ENCODE results near the gene TOLLIP.
A peak's percentile ranks its signal among the peaks of the same experiment; 100 is the strongest.
"Not testable (repeated sequence)": the region's sequence is repeated elsewhere in the genome, so short reads cannot be mapped to it uniquely, and the experiment has no call there.

The TOLLIP gene

DNA sequence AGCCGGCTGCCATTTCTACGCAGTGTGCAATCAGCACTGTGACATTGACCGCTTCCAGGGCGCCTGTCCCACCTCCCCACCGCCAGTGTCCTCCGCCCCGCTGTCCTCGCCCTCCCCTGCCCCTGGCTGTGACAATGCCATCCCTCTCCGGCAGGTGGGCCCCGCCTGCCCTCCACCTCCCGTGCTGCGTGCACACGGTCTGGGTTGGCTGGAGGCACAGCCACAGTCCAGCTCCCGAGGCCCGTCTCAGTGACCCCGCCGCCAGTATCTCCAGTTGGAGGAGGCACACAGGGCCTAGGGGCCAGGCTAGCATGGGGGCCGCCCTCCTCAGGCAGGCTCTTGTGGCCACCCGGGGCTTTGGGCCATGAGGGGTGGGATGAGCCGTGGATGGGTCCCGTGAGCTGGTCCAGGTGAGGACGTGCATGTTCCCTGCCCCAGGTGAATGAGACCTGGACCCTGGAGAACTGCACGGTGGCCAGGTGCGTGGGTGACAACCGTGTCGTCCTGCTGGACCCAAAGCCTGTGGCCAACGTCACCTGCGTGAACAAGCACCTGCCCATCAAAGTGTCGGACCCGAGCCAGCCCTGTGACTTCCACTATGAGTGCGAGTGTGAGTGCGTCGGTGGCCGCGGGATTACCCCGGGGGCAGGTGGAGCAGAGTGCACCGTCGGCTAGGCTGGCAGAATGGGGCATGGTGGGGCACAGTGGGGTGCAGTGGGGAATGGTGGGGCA, 56.9 kb downstream of the TOLLIP start:
- peaks cover 8% of the 10 kb centered on the region for H3K36me3 Mint-ChIP-seq
- peaks cover 7% of the 10 kb centered on the region for H3K4me1 Mint-ChIP-seq
- peak overlapping the region; percentile 37 for H3K27ac Mint-ChIP-seq
- H3K9me3 Mint-ChIP-seq: no peaks in the 10 kb centered on the region
- DNase-seq (ENCODE audit: low spot score in 2 of 2) (no peak), ATAC-seq (no peak)
- no peak overlapping the region for H3K4me3 Mint-ChIP-seq

- Mint-ChIP-seq H3K27ac (peak overlapping the region; percentile 40), H3K4me3 (no peak overlapping the region), H3K4me1 (peaks cover 7% of the 10 kb centered on the region), H3K36me3 (peaks cover 8% of the 10 kb centered on the region), H3K9me3 (no peaks in the 10 kb centered on the region)
- DNase-seq (ENCODE audit: low spot score in 2 of 2) (no peak), ATAC-seq (no peak)
Measured at GRCh38 chr11:1251236-1251770, 58.1 kb downstream of the TOLLIP start.

- not testable (repeated sequence) for H3K4me1 Mint-ChIP-seq; H3K4me3 Mint-ChIP-seq; DNase-seq (ENCODE audit: low spot score in 2 of 2); ATAC-seq; H3K9me3 Mint-ChIP-seq; H3K36me3 Mint-ChIP-seq
- peak overlapping the region; percentile 40 for H3K27ac Mint-ChIP-seq
Measured at GRCh38 chr11:1250411-1250810, 59.0 kb downstream of the TOLLIP start.

GRCh38 chr11:1248951-1249350, 60.5 kb downstream of the TOLLIP start:
- not testable (repeated sequence) for H3K4me3 Mint-ChIP-seq; H3K27ac Mint-ChIP-seq; H3K4me1 Mint-ChIP-seq; H3K36me3 Mint-ChIP-seq; DNase-seq (ENCODE audit: low spot score in 2 of 2); ATAC-seq; H3K9me3 Mint-ChIP-seq

DNA sequence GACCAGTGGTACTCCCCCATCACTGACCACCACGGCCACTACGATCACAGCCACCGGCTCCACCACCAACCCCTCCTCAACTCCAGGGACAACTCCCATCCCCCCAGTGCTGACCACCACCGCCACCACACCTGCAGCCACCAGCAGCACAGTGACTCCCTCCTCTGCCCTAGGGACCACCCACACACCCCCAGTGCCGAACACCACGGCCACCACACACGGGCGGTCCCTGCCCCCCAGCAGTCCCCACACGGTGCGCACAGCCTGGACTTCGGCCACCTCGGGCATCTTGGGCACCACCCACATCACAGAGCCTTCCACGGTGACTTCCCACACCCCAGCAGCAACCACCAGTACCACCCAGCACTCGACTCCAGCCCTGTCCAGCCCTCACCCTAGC, 62.4 kb downstream of the TOLLIP start:
- ATAC-seq; DNase-seq (ENCODE audit: low spot score in 2 of 2); H3K27ac Mint-ChIP-seq; H3K4me1 Mint-ChIP-seq; H3K4me3 Mint-ChIP-seq; H3K36me3 Mint-ChIP-seq; H3K9me3 Mint-ChIP-seq: not testable (repeated sequence)

- DNase-seq (ENCODE audit: low spot score in 2 of 2); H3K4me3 Mint-ChIP-seq; ATAC-seq; H3K36me3 Mint-ChIP-seq; H3K27ac Mint-ChIP-seq; H3K9me3 Mint-ChIP-seq; H3K4me1 Mint-ChIP-seq: not testable (repeated sequence)
Measured at GRCh38 chr11:1246301-1246700, 63.1 kb downstream of the TOLLIP start.

GRCh38 chr11:1245717-1246116, 63.7 kb downstream of the TOLLIP start:
- H3K36me3 Mint-ChIP-seq; H3K9me3 Mint-ChIP-seq; ATAC-seq; H3K4me3 Mint-ChIP-seq; H3K27ac Mint-ChIP-seq; DNase-seq (ENCODE audit: low spot score in 2 of 2); H3K4me1 Mint-ChIP-seq: not testable (repeated sequence)

DNA sequence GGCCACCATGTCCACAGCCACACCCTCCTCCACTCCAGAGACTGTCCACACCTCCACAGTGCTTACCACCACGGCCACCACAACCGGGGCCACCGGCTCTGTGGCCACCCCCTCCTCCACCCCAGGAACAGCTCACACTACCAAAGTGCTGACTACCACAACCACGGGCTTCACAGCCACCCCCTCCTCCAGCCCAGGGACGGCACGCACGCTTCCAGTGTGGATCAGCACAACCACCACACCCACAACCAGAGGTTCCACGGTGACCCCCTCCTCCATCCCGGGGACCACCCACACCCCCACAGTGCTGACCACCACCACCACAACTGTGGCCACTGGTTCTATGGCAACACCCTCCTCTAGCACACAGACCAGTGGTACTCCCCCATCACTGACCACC, 64.9 kb downstream of the TOLLIP start:
- not testable (repeated sequence) for DNase-seq (ENCODE audit: low spot score in 2 of 2); ATAC-seq; H3K27ac Mint-ChIP-seq; H3K4me3 Mint-ChIP-seq; H3K9me3 Mint-ChIP-seq; H3K36me3 Mint-ChIP-seq; H3K4me1 Mint-ChIP-seq

- not testable (repeated sequence) for H3K4me1 Mint-ChIP-seq; H3K27ac Mint-ChIP-seq; H3K9me3 Mint-ChIP-seq; H3K4me3 Mint-ChIP-seq; DNase-seq (ENCODE audit: low spot score in 2 of 2); H3K36me3 Mint-ChIP-seq; ATAC-seq
Measured at GRCh38 chr11:1243521-1243920, 65.9 kb downstream of the TOLLIP start.

DNA sequence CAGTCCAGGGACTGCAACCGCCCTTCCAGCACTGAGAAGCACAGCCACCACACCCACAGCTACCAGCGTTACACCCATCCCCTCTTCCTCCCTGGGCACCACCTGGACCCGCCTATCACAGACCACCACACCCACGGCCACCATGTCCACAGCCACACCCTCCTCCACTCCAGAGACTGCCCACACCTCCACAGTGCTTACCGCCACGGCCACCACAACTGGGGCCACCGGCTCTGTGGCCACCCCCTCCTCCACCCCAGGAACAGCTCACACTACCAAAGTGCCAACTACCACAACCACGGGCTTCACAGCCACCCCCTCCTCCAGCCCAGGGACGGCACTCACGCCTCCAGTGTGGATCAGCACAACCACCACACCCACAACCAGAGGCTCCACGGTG, 66.7 kb downstream of the TOLLIP start:
- not testable (repeated sequence) for H3K27ac Mint-ChIP-seq, H3K4me1 Mint-ChIP-seq, ATAC-seq

GRCh38 chr11:1242289-1242688, 67.1 kb downstream of the TOLLIP start:
- H3K36me3 Mint-ChIP-seq: no peaks in the 10 kb centered on the region
- DNase-seq (ENCODE audit: low spot score in 2 of 2): no peak
- H3K9me3 Mint-ChIP-seq: no peaks in the 10 kb centered on the region
- no peaks in the 10 kb centered on the region for H3K4me1 Mint-ChIP-seq
- no peak overlapping the region for H3K4me3 Mint-ChIP-seq
- no peak overlapping the region for H3K27ac Mint-ChIP-seq
- no peak for ATAC-seq

More for the DNA sequence above, 66.7 kb downstream of the TOLLIP start:
- not testable (repeated sequence) for H3K9me3 Mint-ChIP-seq; H3K4me3 Mint-ChIP-seq; H3K36me3 Mint-ChIP-seq; DNase-seq (ENCODE audit: low spot score in 2 of 2)

- no peaks in the 10 kb centered on the region for H3K9me3 Mint-ChIP-seq
- H3K27ac Mint-ChIP-seq: no peak overlapping the region
- H3K36me3 Mint-ChIP-seq: no peaks in the 10 kb centered on the region
- no peak overlapping the region for H3K4me3 Mint-ChIP-seq
- H3K4me1 Mint-ChIP-seq: no peaks in the 10 kb centered on the region
- ATAC-seq (no peak), DNase-seq (ENCODE audit: low spot score in 2 of 2) (no peak)
Measured at GRCh38 chr11:1241706-1242105, 67.7 kb downstream of the TOLLIP start.

- Mint-ChIP-seq H3K27ac (no peak overlapping the region), H3K4me1 (no peaks in the 10 kb centered on the region), H3K36me3 (no peaks in the 10 kb centered on the region), H3K9me3 (no peaks in the 10 kb centered on the region), H3K4me3 (no peak overlapping the region)
- no peak for DNase-seq (ENCODE audit: low spot score in 2 of 2)
- no peak for ATAC-seq
Measured at GRCh38 chr11:1240771-1241170, 68.7 kb downstream of the TOLLIP start.

- no peak overlapping the region for H3K27ac Mint-ChIP-seq
- H3K36me3 Mint-ChIP-seq: no peaks in the 10 kb centered on the region
- H3K4me3 Mint-ChIP-seq: no peak overlapping the region
- no peaks in the 10 kb centered on the region for H3K9me3 Mint-ChIP-seq
- no peaks in the 10 kb centered on the region for H3K4me1 Mint-ChIP-seq
- ATAC-seq: no peak
- no peak for DNase-seq (ENCODE audit: low spot score in 2 of 2)
Measured at GRCh38 chr11:1239596-1240205, 69.7 kb downstream of the TOLLIP start.

DNA sequence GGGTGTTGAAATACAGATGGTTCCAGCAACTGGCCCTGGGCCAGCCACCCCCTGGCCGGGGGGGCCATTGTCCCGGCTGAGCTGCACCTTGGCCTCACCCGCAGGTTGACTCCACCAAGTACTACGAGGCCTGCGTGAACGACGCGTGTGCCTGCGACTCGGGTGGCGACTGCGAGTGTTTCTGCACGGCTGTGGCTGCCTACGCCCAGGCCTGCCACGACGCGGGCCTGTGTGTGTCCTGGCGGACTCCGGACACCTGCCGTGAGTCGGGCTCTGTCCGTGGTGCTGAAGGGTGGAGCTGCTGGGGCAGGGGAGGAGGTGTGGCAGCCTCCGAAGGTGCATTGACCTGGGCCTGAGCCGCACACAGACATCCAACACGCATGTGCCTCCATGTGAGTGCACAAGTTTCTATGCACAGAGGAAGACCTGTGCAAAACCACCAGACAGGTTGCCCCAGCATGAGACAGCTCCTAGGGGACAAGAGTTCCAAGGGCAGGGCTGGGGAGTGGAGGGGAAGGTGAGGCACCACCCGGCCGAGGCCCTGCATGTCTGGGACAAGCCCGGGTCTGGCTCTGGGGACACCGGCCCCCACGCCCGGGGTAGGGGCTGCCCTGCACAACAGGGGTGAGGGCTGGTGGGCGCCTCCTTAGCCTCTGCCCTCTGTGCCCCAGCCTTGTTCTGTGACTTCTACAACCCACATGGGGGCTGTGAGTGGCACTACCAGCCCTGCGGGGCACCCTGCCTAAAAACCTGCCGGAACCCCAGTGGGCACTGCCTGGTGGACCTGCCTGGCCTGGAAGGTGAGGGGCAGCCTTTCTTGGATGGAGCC, 70.5 kb downstream of the TOLLIP start:
- no peaks in the 10 kb centered on the region for H3K4me1 Mint-ChIP-seq
- no peaks in the 10 kb centered on the region for H3K9me3 Mint-ChIP-seq
- H3K4me3 Mint-ChIP-seq: no peak overlapping the region
- ATAC-seq (no peak), DNase-seq (ENCODE audit: low spot score in 2 of 2) (no peak)
- H3K27ac Mint-ChIP-seq: no peak overlapping the region
- no peaks in the 10 kb centered on the region for H3K36me3 Mint-ChIP-seq

All from stimulated activated effector memory CD8-positive, alpha-beta T cell treated with anti-CD3 and anti-CD28 coated beads, Interleukin-12 subunit alpha, Interleukin-12 subunit beta, amount 100 ng/mL, for 72 hours (primary cell).